H9 (cell line): ENCODE results near the gene TMEM186. TPM values are rescaled to one million over a fixed set of nuclear protein-coding genes. Genes with fewer than 3 reads are reported as not detected.

Experiments
- DNase-seq: peaks from one replicate; pipeline ENCODE4 v3.0.0-alpha.2; 2017
- H2AFZ ChIP-seq: one replicate; pipeline ENCODE4 v1.6.1; 2013; ENCODE audit warnings: mild to moderate bottlenecking, low read length, control low read depth, moderate library complexity
- H2AK5ac ChIP-seq: 2 replicates; pipeline ENCODE4 v1.6.1; 2013; ENCODE audit warnings: low read length, control low read depth, mixed read lengths; ENCODE audit not compliant: insufficient read length
- H2BK120ac ChIP-seq: one replicate; pipeline ENCODE4 v1.6.1; 2013; ENCODE audit warnings: low read depth, mild to moderate bottlenecking, low read length, control low read depth, inconsistent platforms; ENCODE audit not compliant: poor library complexity, severe bottlenecking
- H2BK12ac ChIP-seq: 2 replicates; pipeline ENCODE4 v1.6.1; 2013; ENCODE audit warnings: low read length, control low read depth, mixed read lengths, low read depth; ENCODE audit not compliant: insufficient read length
- H2BK15ac ChIP-seq: 2 replicates; pipeline ENCODE4 v1.6.1; 2013; ENCODE audit warnings: low read depth, low read length, control low read depth
- H2BK20ac ChIP-seq: one replicate; pipeline ENCODE4 v1.6.1; 2013; ENCODE audit warnings: low read depth, mild to moderate bottlenecking, low read length, control low read depth, inconsistent platforms; ENCODE audit not compliant: poor library complexity, severe bottlenecking
- H2BK5ac ChIP-seq: 2 replicates; pipeline ENCODE4 v1.6.1; 2013; ENCODE audit warnings: low read length, control low read depth, mixed read lengths; ENCODE audit not compliant: insufficient read length
- H3K14ac ChIP-seq: 2 replicates; pipeline ENCODE4 v1.6.1; 2013; ENCODE audit warnings: low read length, control low read depth; ENCODE audit not compliant: insufficient read depth
- H3K18ac ChIP-seq: 2 replicates; pipeline ENCODE4 v1.6.1; 2013; ENCODE audit warnings: low read depth, mild to moderate bottlenecking, mixed read lengths, low read length, control low read depth; ENCODE audit not compliant: insufficient read length
- H3K23ac ChIP-seq: 2 replicates; pipeline ENCODE4 v1.6.1; 2013; ENCODE audit warnings: low read length, control low read depth, mixed read lengths, low read depth; ENCODE audit not compliant: insufficient read length
- H3K23me2 ChIP-seq: 2 replicates; pipeline ENCODE4 v1.6.1; 2013; ENCODE audit warnings: low read depth, mild to moderate bottlenecking, mixed read lengths, low read length, control low read depth; ENCODE audit not compliant: insufficient read length, poor library complexity, severe bottlenecking
- H3K27ac ChIP-seq: 2 replicates; pipeline ENCODE4 v1.5.1; 2013; ENCODE audit warnings: low read length, control low read depth, mixed read lengths, low read depth; ENCODE audit not compliant: insufficient read length
- H3K27me3 ChIP-seq: 2 replicates; pipeline ENCODE4 v1.6.1; 2013; ENCODE audit warnings: low read length, control low read depth, inconsistent platforms; ENCODE audit not compliant: insufficient read depth
- H3K4ac ChIP-seq: 2 replicates; pipeline ENCODE4 v1.6.1; 2013; ENCODE audit warnings: low read depth, mild to moderate bottlenecking, control low read depth, inconsistent platforms, low read length, moderate library complexity
- H3K4me1 ChIP-seq: 2 replicates; pipeline ENCODE4 v1.6.1; 2013; ENCODE audit warnings: low read length, control low read depth, inconsistent platforms; ENCODE audit not compliant: insufficient read depth
- H3K4me2 ChIP-seq: 2 replicates; pipeline ENCODE4 v1.6.1; 2013; ENCODE audit warnings: low read length, control low read depth, mixed read lengths; ENCODE audit not compliant: insufficient read length, insufficient read depth
- H3K56ac ChIP-seq: 2 replicates; pipeline ENCODE4 v1.6.1; 2013; ENCODE audit warnings: low read depth, mild to moderate bottlenecking, mixed read lengths, low read length, control low read depth; ENCODE audit not compliant: insufficient read length
- H3K79me1 ChIP-seq: 2 replicates; pipeline ENCODE4 v1.6.1; 2013; ENCODE audit warnings: low read depth, mild to moderate bottlenecking, moderate library complexity, low read length, control low read depth, inconsistent platforms; ENCODE audit not compliant: insufficient read depth, poor library complexity, severe bottlenecking
- H3K79me2 ChIP-seq: 2 replicates; pipeline ENCODE4 v1.6.1; 2013; ENCODE audit warnings: low read length, control low read depth, inconsistent platforms; ENCODE audit not compliant: insufficient read depth
- H3K9ac ChIP-seq: 2 replicates; pipeline ENCODE4 v1.6.1; 2013; ENCODE audit warnings: low read length, control low read depth, mixed read lengths; ENCODE audit not compliant: insufficient read length; ENCODE audit errors: extremely low read depth
- H3K9me3 ChIP-seq: one replicate; pipeline ENCODE4 v1.6.1; 2013; ENCODE audit warnings: low read depth, low read length, inconsistent platforms; ENCODE audit not compliant: control insufficient read depth
- H3T11ph ChIP-seq: one replicate; pipeline ENCODE4 v1.6.1; 2013; ENCODE audit warnings: mild to moderate bottlenecking, low read length, control low read depth, inconsistent platforms
- H4K20me1 ChIP-seq: one replicate; pipeline ENCODE4 v1.6.1; 2013; ENCODE audit not compliant: control insufficient read depth, insufficient read length, insufficient read depth
- H4K5ac ChIP-seq: 2 replicates; pipeline ENCODE4 v1.6.1; 2013; ENCODE audit warnings: low read depth, mild to moderate bottlenecking, mixed read lengths, low read length, control low read depth; ENCODE audit not compliant: insufficient read length
- H4K8ac ChIP-seq: replicated peaks from 2 replicates; pipeline ENCODE4 v1.6.1; 2013; ENCODE audit warnings: low read length, control low read depth, mixed read lengths, low read depth; ENCODE audit not compliant: insufficient read length
- H4K91ac ChIP-seq: 2 replicates; pipeline ENCODE4 v1.6.1; 2013; ENCODE audit warnings: low read depth, mild to moderate bottlenecking, moderate library complexity, mixed read lengths, low read length, control low read depth; ENCODE audit not compliant: insufficient read length
- H3K27ac Mint-ChIP-seq, 3 experiments: 2 replicates in 2 of 3; 3 replicates in 1 of 3; pipeline ENCODE4 v1.8.0; 2020 to 2021; ENCODE audit warnings: mixed read lengths in 3 of 3, mild to moderate bottlenecking in 1 of 3, moderate library complexity in 1 of 3
- H3K27me3 Mint-ChIP-seq: 2 replicates; pipeline ENCODE4 v1.8.0; 2021; ENCODE audit warnings: low read depth, mild to moderate bottlenecking, moderate library complexity, mixed read lengths
- H3K36me3 Mint-ChIP-seq, 3 experiments: 2 replicates in 2 of 3; 3 replicates in 1 of 3; pipeline ENCODE4 v1.8.0; 2020 to 2021; ENCODE audit warnings: low read depth in 3 of 3, mixed read lengths in 3 of 3; ENCODE audit not compliant: insufficient read depth in 1 of 3
- H3K4me1 Mint-ChIP-seq, 2 experiments: 2 replicates each; pipeline ENCODE4 v1.8.0; 2020; ENCODE audit warnings: mixed read lengths in 2 of 2
- H3K4me3 Mint-ChIP-seq, 2 experiments: 2 replicates in 1 of 2; 3 replicates in 1 of 2; pipeline ENCODE4 v1.8.0; 2020 to 2021; ENCODE audit warnings: mild to moderate bottlenecking in 2 of 2, mixed read lengths in 2 of 2, moderate library complexity in 1 of 2
- H3K9me3 Mint-ChIP-seq, 2 experiments: 2 replicates in 1 of 2; 3 replicates in 1 of 2; pipeline ENCODE4 v1.8.0; 2020; ENCODE audit warnings: mild to moderate bottlenecking in 2 of 2, mixed read lengths in 2 of 2, moderate library complexity in 1 of 2
- WGBS: extraction: QIAGEN DNeasy Blood & Tissue Kit; methylation state at CpG from one replicate; pipeline ENCODE4 v1.1.7; 2013; ENCODE audit warnings: missing lambda C conversion rate, low lambda C conversion rate, mixed read lengths; ENCODE audit not compliant: insufficient read length; ENCODE audit errors: extremely low coverage; 5-methylcytosine and 5-hydroxymethylcytosine counted together
- total RNA-seq: library from RNA; stranded (reverse); gene quantifications from 2 replicates; pipeline ENCODE4 v1.2.1, GENCODE V29; 2021
- TF ChIP-seq, protein P1 (sequence below): fragments of 200-600 bp; sonication (generic); conservative IDR thresholded peaks from 3 replicates; pipeline ENCODE4 v1.8.0; 2021; ENCODE audit warnings: antibody characterized with exemption, mild to moderate bottlenecking

Gene TMEM186
- total RNA-seq, 1 experiment from 2014 or later, result 9.6 TPM

DNA sequence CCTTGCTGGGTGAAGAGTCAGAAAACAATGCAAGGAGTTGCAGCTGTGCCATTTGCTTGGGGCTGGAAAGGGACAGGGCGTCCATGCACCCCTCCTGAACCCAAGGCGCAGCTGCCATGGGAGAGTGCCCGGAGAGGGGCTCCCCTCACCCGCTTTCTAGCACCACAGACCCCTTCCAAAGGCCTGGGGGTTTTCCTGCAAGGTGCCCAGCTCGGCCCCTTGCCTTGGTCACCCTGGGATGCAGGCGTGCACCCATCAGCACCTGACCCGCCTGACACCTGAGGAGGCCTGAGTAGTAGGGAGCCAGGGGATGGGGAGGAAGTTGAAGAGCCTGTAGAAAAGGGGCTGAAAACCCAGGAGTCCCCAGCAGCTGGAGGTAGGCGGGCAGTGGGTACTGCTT is 30.3 kb downstream of the TMEM186 start:
- Histone ChIP-seq H3K9ac (no peak overlapping the region), H3K79me1 (no peaks in the 10 kb centered on the region), H3K4me1 (no peaks in the 10 kb centered on the region), H2BK12ac (no peak overlapping the region), H4K5ac (no peak overlapping the region), H4K91ac (no peak overlapping the region), H3K14ac (no peak overlapping the region), H3K4me2 (no peak overlapping the region), H3K56ac (no peak overlapping the region), H2AFZ (no peak overlapping the region), H2BK120ac (no peak overlapping the region), H4K8ac (no peak overlapping the region), H3K9me3 (no peaks in the 10 kb centered on the region), H2AK5ac (no peak overlapping the region), H3K27ac (no peak overlapping the region), H3K23ac (no peak overlapping the region), H2BK20ac (no peak overlapping the region), H3T11ph (no peak overlapping the region), H2BK15ac (no peak overlapping the region), H2BK5ac (no peak overlapping the region), H3K27me3 (no peaks in the 10 kb centered on the region), H3K79me2 (no peaks in the 10 kb centered on the region), H3K23me2 (no peaks in the 10 kb centered on the region), H3K4ac (no peak overlapping the region), H4K20me1 (no peaks in the 10 kb centered on the region), H3K18ac (no peak overlapping the region)
- Mint-ChIP-seq H3K9me3 (no peaks in the 10 kb centered on the region), H3K4me1 (peaks cover 13 to 14% of the 10 kb centered on the region in 2 experiments), H3K4me3 (no peak overlapping the region), H3K27ac (no peak overlapping the region), H3K36me3 (no peaks in the 10 kb centered on the region; a peak in 1 of 7 replicates), H3K27me3 (no peaks in the 10 kb centered on the region)
- TF ChIP-seq, protein P1, sequence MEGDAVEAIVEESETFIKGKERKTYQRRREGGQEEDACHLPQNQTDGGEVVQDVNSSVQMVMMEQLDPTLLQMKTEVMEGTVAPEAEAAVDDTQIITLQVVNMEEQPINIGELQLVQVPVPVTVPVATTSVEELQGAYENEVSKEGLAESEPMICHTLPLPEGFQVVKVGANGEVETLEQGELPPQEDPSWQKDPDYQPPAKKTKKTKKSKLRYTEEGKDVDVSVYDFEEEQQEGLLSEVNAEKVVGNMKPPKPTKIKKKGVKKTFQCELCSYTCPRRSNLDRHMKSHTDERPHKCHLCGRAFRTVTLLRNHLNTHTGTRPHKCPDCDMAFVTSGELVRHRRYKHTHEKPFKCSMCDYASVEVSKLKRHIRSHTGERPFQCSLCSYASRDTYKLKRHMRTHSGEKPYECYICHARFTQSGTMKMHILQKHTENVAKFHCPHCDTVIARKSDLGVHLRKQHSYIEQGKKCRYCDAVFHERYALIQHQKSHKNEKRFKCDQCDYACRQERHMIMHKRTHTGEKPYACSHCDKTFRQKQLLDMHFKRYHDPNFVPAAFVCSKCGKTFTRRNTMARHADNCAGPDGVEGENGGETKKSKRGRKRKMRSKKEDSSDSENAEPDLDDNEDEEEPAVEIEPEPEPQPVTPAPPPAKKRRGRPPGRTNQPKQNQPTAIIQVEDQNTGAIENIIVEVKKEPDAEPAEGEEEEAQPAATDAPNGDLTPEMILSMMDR, result no peak
- no CpG with 5 or more reads among the region's 8 CpGs for WGBS
- no peak for DNase-seq
